HG03064 (cell line): ENCODE results near the gene HDHD3.
A peak's percentile ranks its signal among the peaks of the same experiment; 100 is the strongest.

Experiments
- ATAC-seq: cut with Tn5 transposase; IDR thresholded peaks from one replicate; pipeline ENCODE4 v1.9.1; 2021; ENCODE audit warnings: low read depth; ENCODE audit not compliant: unreplicated experiment

Gene HDHD3

DNA sequence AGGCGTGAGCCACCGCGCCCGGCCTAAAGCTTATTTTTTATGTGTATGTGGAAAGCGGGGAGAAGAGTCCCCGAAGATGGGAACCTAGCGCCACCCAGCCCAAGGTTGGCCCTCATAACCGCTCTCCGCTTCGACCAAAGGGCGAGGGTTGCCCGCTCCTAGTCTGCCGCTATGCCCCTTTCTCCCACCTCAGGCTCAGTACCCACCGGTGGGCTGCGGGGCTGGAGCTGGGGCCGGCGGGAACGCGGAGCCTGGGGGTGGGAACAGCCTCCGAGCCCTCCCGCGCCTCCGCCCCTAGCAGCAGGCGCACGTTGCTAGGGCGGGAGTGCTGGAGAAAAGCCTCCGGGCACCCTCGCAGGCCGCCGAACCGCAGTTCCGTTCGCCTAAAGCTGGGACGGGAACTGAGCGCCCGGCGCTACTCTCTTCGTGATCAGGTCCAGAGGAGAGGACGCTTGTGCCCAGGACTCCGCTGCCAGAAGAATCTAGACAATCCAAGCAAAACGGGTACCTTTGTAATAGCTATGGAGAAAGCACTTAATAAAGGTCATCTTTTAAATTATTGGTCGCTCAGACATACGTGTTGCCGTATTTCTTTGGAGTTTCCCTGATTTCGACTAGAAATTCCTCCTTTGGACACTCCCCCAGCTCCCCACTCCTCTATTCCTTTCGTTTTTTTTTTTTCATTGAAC lies 36.6 kb downstream of the HDHD3 start, which contains the start of gene WDR31:
TSS of gene WDR31 (minus strand) at position 265 of the 689 bp plus-strand sequence. CDS start 8,253 bp downstream, outside the sequence.
- ATAC-seq, result peak; percentile 98

DNA sequence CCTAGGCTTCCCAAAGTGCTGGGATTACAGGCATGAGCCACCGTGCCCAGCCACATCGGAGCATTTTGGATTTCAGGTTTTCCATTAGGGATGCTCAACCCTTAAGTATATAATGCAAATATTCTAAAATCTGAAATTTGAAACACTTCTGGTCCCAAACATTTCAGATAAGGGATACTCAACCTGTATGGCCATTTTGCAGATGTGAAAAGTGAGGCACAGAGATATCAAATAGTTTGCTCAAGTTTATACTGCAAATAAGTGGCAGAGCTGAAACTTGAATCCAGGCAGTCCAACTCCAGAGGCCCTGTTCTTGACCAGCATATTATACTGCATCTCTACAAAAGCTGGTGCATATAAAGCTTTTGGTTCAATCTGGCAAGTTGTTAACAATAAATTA lies 39.1 kb downstream of the HDHD3 start:
- no peak for ATAC-seq

DNA sequence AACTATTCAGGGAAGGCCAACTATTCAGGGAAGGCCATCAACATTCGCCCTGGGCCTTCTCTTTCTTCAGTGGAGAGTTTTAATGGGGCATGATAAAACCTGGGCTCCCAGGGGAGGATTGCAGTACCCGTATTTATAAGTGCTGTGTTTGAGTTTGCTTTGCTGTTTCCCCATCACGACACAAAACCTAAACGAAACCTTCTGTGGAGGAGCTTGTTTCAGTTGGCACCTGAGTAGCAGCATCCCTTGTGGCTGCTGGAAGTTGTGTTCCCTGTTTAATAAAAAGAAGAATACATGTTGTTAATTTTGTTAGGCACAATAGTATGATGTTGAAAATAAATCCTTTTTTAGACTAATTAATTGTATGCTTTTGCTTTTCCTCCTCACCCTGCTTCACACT lies 45.0 kb downstream of the HDHD3 start:
- no peak for ATAC-seq

DNA sequence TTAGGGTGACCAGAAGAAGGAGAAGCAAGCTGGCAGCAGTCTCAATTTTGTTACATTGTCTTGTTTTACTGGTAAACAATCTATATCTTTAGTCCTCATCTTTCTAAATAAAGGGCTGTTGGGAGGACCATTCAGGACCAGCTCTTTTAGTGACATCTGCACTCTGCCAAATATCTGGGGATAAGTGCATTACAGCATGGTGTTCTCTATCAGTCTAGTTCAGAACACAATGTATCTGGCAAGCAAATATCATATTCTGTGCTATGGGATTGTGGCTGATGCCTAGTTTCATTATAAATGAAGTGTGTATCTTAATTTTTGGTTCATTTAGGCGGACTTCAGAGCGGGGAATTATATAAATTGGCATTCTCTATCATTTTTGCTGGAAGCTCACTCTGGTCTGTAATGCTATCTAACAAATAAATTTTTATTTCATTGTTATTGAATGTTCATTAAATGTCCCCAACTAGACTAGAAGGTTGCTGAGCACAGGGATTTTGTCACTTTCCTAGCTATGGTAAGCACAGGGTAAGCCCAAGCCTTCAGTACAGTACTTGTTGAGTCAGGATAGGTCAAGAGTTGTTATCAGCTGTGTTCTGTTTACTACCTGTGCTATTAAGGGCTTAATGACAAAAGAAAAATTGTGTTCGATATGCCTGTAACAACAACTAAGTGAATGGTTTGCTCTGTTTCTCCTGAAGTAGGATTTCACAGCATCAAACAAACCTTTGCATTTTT lies 48.6 kb downstream of the HDHD3 start:
- ATAC-seq, result no peak

DNA sequence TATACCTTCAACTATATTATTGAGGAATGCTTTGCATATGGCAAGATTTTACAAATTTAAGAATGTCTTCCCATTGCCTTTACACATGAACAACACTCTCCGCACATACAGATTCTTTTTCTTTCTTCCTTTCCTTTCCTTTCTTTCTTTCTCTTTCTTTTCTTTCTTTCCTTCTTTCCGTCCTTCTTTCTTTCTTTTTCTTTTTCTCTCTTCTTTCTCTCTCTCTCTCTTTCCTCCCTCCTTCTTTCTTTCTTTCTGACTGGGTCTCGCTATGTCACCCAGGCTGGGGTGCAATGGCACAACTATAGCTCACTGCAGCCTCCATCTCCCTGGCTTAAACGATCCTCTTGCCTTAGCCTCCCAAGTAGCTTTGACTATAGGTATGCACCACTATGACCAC lies 50.6 kb downstream of the HDHD3 start:
- no peak for ATAC-seq
